Neural crest cell (in vitro differentiated cells): ENCODE data around the gene ZDHHC4. TPM values are rescaled to one million over a fixed set of nuclear protein-coding genes. Genes with fewer than 3 reads are reported as not detected.

Experiments
- DNase-seq: peaks from one replicate; pipeline ENCODE4 v3.0.0; 2021; ENCODE audit warnings: low read depth, mixed read lengths, low spot score
- H3K27ac Mint-ChIP-seq: one replicate; pipeline ENCODE4 v1.8.0; 2021; ENCODE audit warnings: mild to moderate bottlenecking, mixed read lengths; ENCODE audit not compliant: unreplicated experiment
- H3K27me3 Mint-ChIP-seq: 2 replicates; pipeline ENCODE4 v1.8.0; 2021; ENCODE audit warnings: low read depth, mild to moderate bottlenecking, mixed read lengths
- H3K36me3 Mint-ChIP-seq: 2 replicates; pipeline ENCODE4 v1.8.0; 2021; ENCODE audit warnings: low read depth, mild to moderate bottlenecking, mixed read lengths
- H3K4me1 Mint-ChIP-seq: 2 replicates; pipeline ENCODE4 v1.8.0; 2021; ENCODE audit warnings: mixed read lengths
- H3K4me3 Mint-ChIP-seq: one replicate; pipeline ENCODE4 v1.8.0; 2021; ENCODE audit warnings: mild to moderate bottlenecking, mixed read lengths
- H3K9me3 Mint-ChIP-seq: 2 replicates; pipeline ENCODE4 v1.8.0; 2021; ENCODE audit warnings: mixed read lengths
- CTCF ChIP-seq: fragments of 200-600 bp; sonication (generic); conservative IDR thresholded peaks from 2 replicates; pipeline ENCODE4 v1.5.0; 2021; ENCODE audit warnings: antibody characterized with exemption, mild to moderate bottlenecking
- total RNA-seq: library from RNA; stranded (reverse); gene quantifications from 2 replicates; pipeline ENCODE4 v1.2.1, GENCODE V29; 2021

Gene ZDHHC4
- total RNA-seq, 1 donor from 2014 or later: 78.6 TPM

GRCh38 chr7:6545398-6546126 lies 31.7 kb upstream of the ZDHHC4 start:
- DNase-seq: no peak
- H3K27ac Mint-ChIP-seq: no peak overlapping the region
- H3K4me1 Mint-ChIP-seq: no peaks in the 10 kb centered on the region
- H3K9me3 Mint-ChIP-seq: no peaks in the 10 kb centered on the region
- peaks cover 4% of the 10 kb centered on the region for H3K27me3 Mint-ChIP-seq
- no peak overlapping the region for H3K4me3 Mint-ChIP-seq
- no peak for TF ChIP-seq CTCF
- no peaks in the 10 kb centered on the region for H3K36me3 Mint-ChIP-seq

GRCh38 chr7:6546498-6547251 lies 30.6 kb upstream of the ZDHHC4 start:
- Mint-ChIP-seq H3K4me1 (no peaks in the 10 kb centered on the region), H3K27ac (no peak overlapping the region), H3K36me3 (no peaks in the 10 kb centered on the region), H3K27me3 (no peaks in the 10 kb centered on the region), H3K4me3 (no peak overlapping the region), H3K9me3 (no peaks in the 10 kb centered on the region)
- no peak for DNase-seq
- TF ChIP-seq CTCF: no peak

GRCh38 chr7:6547400-6547799 lies 29.9 kb upstream of the ZDHHC4 start:
- H3K27me3 Mint-ChIP-seq: no peaks in the 10 kb centered on the region
- no peak overlapping the region for H3K27ac Mint-ChIP-seq
- H3K4me1 Mint-ChIP-seq: no peaks in the 10 kb centered on the region
- H3K4me3 Mint-ChIP-seq: no peak overlapping the region
- no peaks in the 10 kb centered on the region for H3K9me3 Mint-ChIP-seq
- no peak for TF ChIP-seq CTCF
- H3K36me3 Mint-ChIP-seq: no peaks in the 10 kb centered on the region
- no peak for DNase-seq

GRCh38 chr7:6551016-6551511 lies 26.2 kb upstream of the ZDHHC4 start, which contains the start of gene GRID2IP:
TSS of gene GRID2IP (minus strand) at chr7:6551461. CDS start at chr7:6551436, 25 bp downstream.
- no peak within 1 kb of the TSS for H3K4me3 Mint-ChIP-seq
- no peaks in the 10 kb centered on the region for H3K27me3 Mint-ChIP-seq
- no peak for TF ChIP-seq CTCF
- no peak for DNase-seq
- H3K36me3 Mint-ChIP-seq: no peaks in the 10 kb centered on the region
- no peak within 1 kb of the TSS for H3K27ac Mint-ChIP-seq
- no peaks in the 10 kb centered on the region for H3K9me3 Mint-ChIP-seq
- H3K4me1 Mint-ChIP-seq: no peaks in the 10 kb centered on the region

- H3K36me3 Mint-ChIP-seq: no peaks in the 10 kb centered on the region
- H3K9me3 Mint-ChIP-seq: no peaks in the 10 kb centered on the region
- H3K4me1 Mint-ChIP-seq: no peaks in the 10 kb centered on the region
- H3K27ac Mint-ChIP-seq: no peak overlapping the region
- TF ChIP-seq CTCF: no peak
- DNase-seq: no peak
- no peaks in the 10 kb centered on the region for H3K27me3 Mint-ChIP-seq
- no peak overlapping the region for H3K4me3 Mint-ChIP-seq
These were observed 23.7 kb upstream of the ZDHHC4 start for GRCh38 chr7:6553448-6554044.
